IPS-18a (cell line): ENCODE results near the gene INSR.

Experiments used
- H3K27ac ChIP-seq: one replicate; pipeline ENCODE4 v1.5.1; 2013; ENCODE audit warnings: low read length
- H3K27me3 ChIP-seq: one replicate; pipeline ENCODE4 v1.6.1; 2013; ENCODE audit warnings: mild to moderate bottlenecking, low read length; ENCODE audit not compliant: control insufficient read depth, insufficient read depth
- H3K36me3 ChIP-seq: one replicate; pipeline ENCODE4 v1.6.1; 2013; ENCODE audit warnings: low read depth, low read length; ENCODE audit not compliant: control insufficient read depth
- H3K4me1 ChIP-seq: one replicate; pipeline ENCODE4 v1.6.1; 2013; ENCODE audit warnings: low read depth, low read length; ENCODE audit not compliant: control insufficient read depth
- H3K4me3 ChIP-seq: one replicate; pipeline ENCODE4 v1.5.1; 2013; ENCODE audit warnings: low read length
- H3K9ac ChIP-seq: one replicate; pipeline ENCODE4 v1.6.1; 2013; ENCODE audit warnings: mild to moderate bottlenecking, low read length, moderate library complexity
- H3K9me3 ChIP-seq: one replicate; pipeline ENCODE4 v1.6.1; 2013; ENCODE audit warnings: low read depth, low read length; ENCODE audit not compliant: control insufficient read depth

The INSR gene

DNA sequence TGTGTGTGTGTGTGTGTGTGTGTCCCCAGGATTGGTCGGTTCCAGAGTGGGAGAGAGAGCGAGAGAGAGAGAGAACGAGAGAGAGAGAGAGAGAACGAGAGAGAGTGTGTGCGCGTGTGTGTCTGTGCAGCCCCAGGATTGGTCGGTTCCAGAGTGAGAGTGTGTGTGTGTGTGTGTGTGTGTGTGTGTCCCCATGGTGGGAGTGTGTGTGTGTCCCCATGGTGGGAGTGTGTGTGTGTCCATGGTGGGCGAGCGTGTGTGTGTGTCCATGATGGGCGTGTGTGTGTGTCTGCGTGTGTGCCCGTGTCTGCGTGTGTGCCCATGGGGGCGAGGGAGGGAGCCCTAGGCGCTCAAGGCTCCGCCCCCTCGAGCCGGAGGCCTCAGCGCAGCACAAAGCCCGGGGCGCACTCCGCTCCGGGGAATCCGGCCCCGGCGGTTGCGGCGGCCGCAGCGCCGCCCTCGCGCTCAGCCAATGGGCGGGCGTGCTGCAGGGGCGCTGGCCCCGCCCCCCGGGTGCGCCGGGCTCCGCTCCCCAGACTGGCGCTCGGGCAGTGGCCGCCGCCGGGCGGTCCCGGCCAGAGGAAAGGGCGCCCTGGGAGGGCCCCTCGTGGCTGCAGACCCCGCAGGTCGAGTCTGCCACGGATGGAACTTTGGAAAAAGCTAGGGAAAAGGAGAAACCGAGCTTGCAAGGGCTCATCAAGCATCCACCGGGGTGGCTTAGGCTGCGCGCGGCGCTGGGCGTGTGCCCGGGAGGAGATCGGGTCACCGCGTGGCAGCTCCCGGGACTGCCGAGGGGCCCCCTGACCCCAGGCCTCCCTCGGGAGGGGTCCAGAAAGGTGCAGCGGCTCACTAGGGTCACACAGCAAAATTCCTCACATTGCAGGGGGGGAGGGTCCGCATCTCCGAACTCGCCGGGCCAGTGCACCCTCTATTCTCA is 96.2 kb downstream of the INSR start:
- no peaks in the 10 kb centered on the region for H3K36me3 ChIP-seq
- H3K9ac ChIP-seq: peak overlapping the region; percentile 76
- no peaks in the 10 kb centered on the region for H3K9me3 ChIP-seq
- no peaks in the 10 kb centered on the region for H3K27me3 ChIP-seq
- no peaks in the 10 kb centered on the region for H3K4me1 ChIP-seq
- H3K27ac ChIP-seq: peak overlapping the region; percentile 43
- peak overlapping the region; percentile 80 for H3K4me3 ChIP-seq

DNA sequence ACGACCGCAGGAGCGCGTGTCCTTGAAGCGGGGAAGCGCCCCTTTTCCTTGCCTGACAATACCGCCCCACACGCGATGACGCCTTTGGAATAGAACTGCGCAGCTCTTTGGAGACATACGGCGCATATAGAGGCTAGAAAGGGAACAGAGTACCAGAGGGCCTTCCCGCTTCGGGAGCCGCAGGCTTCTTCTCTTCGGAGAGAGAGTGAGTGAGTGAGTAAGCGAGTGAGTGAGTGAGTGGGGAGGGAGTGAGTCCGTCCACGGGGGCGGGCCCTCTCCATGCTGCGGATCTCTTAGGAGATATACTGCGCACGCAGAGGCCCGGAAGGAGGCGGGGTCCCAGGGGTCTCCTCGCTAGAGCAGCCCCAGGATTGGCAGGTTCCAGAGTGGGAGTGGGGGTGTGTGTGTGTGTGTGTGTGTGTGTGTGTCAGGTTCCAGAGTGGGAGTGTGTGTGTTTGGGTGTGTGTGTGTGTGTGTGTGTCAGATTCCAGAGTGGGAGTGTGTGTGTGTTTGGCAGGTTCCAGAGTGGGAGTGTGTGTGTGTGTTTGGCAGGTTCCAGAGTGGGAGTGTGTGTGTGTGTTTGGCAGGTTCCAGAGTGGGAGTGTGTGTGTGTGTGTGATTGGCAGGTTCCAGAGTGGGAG is 97.0 kb downstream of the INSR start:
- Histone ChIP-seq H3K27me3 (no peaks in the 10 kb centered on the region), H3K36me3 (no peaks in the 10 kb centered on the region), H3K9me3 (no peaks in the 10 kb centered on the region), H3K4me1 (no peaks in the 10 kb centered on the region), H3K9ac (no peak overlapping the region), H3K27ac (no peak overlapping the region), H3K4me3 (peak overlapping the region; percentile 49)

DNA sequence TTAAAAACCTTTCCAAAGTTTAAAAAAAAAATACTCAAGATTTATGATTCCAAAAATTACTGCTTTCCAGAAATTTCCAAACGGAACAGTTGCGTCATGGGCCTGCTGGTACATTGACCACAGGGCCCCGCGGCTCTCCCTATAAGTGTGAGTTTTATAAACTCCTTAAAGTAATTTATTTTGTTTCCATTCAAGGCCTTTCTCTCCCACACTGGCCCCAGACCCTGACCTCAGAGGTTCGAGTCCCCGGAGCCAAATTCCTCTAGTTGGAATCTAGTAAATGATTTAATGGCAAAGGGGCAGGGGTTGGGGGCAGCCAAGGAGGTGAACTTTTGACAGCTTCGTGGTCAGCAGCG is 97.5 kb downstream of the INSR start:
- Histone ChIP-seq H3K9me3 (no peaks in the 10 kb centered on the region), H3K36me3 (no peaks in the 10 kb centered on the region), H3K27ac (no peak overlapping the region), H3K27me3 (no peaks in the 10 kb centered on the region), H3K4me3 (peak overlapping the region; percentile 49), H3K4me1 (no peaks in the 10 kb centered on the region), H3K9ac (no peak overlapping the region)

DNA sequence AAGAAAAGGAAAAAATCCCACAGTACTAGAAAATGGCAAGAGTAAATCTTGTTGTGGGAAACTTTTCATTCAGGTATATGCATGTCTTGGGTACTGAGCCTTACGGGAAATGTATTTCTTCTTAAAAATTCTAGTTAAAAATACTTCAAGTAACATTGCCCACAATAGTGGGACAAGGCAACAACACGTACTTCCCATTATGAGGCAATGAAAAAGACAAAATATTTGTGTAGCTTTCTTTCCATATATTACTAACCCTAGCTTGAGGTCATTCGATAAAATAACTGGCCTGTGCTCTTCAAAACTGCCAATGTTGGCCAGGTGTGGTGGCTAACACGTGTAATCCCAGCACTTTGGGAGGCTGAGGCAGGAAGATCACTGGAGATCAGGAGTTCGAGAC is 99.2 kb downstream of the INSR start:
- H3K27ac ChIP-seq: no peak overlapping the region
- H3K36me3 ChIP-seq: no peaks in the 10 kb centered on the region
- H3K4me1 ChIP-seq: no peaks in the 10 kb centered on the region
- H3K4me3 ChIP-seq: no peak overlapping the region
- H3K9me3 ChIP-seq: no peaks in the 10 kb centered on the region
- H3K9ac ChIP-seq: no peak overlapping the region
- H3K27me3 ChIP-seq: no peaks in the 10 kb centered on the region

DNA sequence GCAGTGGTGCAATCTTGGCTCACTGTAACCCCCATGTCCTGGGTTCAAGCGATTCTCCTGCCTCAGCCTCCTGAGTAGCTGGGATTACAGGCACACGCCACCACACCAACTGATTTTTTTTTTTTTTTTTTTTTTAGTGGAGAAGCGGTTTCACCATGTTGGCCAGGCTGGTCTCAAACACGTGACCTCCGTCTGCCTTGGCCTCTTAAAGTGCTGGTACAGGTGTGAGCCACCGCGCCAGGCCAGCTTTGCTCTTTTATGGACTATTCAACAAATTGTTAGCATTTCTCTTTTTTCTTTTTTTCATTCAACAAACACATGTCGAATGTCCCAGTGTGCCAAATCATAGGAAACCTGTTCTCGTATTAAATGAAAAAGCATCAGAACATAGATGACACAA is 99.6 kb downstream of the INSR start:
- no peak overlapping the region for H3K4me3 ChIP-seq
- no peaks in the 10 kb centered on the region for H3K27me3 ChIP-seq
- H3K9ac ChIP-seq: no peak overlapping the region
- H3K27ac ChIP-seq: no peak overlapping the region
- no peaks in the 10 kb centered on the region for H3K4me1 ChIP-seq
- H3K36me3 ChIP-seq: no peaks in the 10 kb centered on the region
- no peaks in the 10 kb centered on the region for H3K9me3 ChIP-seq

DNA sequence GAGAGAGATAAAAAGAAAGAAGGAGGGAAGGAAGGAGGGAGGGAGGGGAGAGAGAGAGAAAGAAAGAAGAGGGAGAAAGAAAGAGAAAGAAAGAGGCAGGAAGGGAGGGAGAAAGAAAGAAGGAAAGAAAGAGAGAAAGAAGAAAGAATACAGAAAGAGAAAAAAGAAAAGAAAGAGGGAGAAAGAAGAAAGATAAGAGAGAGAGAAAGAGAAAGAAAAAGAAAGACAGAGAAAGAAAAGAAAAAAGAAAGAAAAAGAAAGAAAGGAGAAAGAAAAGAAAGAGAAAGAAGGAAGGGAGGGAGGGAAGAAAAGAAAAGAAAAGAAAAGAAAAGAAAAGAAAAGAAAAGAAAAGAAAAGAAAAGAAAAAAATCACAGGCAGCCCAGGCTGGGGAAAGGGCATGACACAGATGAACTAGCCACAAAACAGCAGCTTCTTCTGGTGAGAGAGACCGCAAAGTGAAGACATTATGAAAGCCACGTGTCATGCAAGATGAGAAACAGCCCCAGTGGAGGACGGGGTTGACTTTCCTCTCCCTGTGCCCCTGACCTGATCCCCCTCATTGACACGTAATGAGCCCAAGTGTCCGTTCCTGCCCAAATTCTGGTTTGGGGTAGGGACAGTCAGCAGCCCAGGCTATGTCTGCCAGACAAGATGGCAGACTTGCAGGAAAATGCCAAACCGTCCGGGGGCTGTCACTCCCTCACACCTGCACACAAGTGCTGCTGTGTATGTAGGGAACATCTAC is 102.1 kb downstream of the INSR start:
- Histone ChIP-seq H3K4me3 (no peak overlapping the region), H3K9ac (no peak overlapping the region), H3K9me3 (no peaks in the 10 kb centered on the region), H3K27me3 (no peaks in the 10 kb centered on the region), H3K27ac (no peak overlapping the region), H3K36me3 (no peaks in the 10 kb centered on the region), H3K4me1 (no peaks in the 10 kb centered on the region)

DNA sequence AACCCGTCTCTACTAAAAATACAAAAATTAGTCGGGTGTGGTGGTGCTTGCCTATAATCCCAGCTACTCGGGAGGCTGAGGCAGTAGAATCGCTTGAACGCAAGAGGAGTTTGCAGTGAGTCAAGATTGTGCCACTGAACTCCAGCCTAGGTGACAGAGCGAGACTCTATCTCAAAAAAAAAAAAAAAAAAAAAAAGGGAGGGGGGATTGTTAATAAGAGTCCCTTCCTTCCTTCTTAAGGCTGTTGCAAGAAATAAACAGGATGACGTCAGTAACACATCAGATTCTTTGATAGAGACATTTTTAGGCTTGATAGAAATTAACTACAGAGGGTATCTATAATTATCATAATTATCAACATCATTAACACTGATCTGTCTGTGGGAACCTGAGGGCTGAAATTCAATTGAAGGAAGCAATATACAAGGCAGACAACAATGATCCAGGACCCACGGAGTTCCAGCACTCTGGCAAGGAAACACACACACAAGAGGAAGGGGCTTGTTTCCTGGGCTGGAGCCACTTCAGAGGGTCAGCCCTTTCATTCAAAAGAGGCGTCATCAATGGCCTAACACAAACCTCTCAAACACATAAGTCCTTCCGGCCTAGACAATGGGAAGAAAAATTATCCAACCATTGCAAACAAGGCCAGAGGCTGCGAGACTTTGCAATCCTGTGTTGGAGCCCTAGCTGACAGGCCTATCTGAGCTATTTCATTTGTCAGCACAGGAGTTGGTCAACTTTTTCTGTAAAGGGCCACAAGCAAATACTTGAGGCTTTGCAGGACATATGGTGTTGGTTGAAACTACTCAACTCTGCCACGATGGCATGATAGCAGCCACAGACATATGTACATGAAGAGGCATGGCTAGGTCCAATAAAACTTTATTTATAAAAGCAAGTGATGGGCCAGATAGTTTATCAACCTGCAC is 105.2 kb downstream of the INSR start:
- Histone ChIP-seq H3K9ac (no peak overlapping the region), H3K4me1 (no peaks in the 10 kb centered on the region)

DNA sequence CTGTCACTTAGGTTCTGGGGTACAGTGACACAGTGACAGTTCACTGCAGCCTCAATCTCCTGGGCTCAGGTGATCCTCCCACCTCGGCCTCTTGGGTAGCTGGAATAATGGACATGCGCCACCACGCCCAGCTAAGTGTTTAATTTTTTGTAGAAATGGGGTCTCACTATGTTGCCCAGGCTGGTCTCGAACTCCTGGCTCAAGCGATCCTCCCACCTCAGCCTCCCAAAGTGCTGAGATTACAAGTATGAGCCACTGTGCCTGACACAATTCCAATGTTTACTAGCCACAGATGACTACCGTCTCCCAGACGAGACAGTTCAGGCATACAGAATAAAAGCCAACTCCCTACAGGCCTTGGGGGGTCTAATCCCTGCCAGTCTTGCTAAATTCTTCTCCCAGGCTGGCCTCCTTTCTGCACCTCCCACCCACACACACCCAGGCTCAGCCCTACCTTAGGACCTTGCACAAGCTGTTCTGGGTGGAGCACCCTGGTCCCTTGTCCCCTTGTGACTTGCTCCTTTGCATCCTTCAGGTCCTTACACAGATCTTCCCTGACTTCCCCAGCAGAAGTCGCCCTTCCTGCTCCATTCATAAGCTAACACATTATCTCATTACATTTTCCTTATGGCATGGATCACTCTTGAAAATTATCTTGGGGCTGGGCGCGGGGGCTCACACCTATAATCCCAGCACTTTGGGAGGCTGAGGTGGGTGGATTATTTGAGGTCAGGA is 106.4 kb downstream of the INSR start:
- Histone ChIP-seq H3K4me3 (no peak overlapping the region), H3K9me3 (no peaks in the 10 kb centered on the region), H3K27me3 (no peaks in the 10 kb centered on the region), H3K4me1 (no peaks in the 10 kb centered on the region), H3K27ac (no peak overlapping the region), H3K36me3 (no peaks in the 10 kb centered on the region), H3K9ac (no peak overlapping the region)

More for the DNA sequence above, 105.2 kb downstream of the INSR start:
- H3K9me3 ChIP-seq: no peaks in the 10 kb centered on the region
- H3K4me3 ChIP-seq: no peak overlapping the region
- no peaks in the 10 kb centered on the region for H3K27me3 ChIP-seq
- no peaks in the 10 kb centered on the region for H3K36me3 ChIP-seq
- H3K27ac ChIP-seq: no peak overlapping the region

DNA sequence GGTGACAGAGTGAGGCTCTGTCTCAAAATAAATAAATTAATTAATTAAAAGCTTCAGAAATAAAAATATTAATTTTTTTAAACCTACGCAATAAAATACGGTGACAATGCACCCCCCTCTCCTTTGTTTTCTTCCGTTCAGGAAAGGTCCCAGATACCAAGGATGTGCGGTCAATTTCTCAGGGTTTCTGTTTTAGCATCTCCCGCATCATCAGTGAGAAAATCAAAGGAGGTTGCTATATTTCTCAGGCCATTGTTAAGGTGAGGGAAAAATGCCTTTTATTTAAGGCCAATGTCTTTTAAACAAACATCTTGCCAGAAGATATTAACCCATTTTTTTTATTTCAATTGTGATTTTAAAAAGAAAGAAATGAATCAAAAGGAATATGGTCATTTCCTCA is 111.7 kb downstream of the INSR start:
- H3K4me1 ChIP-seq: no peaks in the 10 kb centered on the region

DNA sequence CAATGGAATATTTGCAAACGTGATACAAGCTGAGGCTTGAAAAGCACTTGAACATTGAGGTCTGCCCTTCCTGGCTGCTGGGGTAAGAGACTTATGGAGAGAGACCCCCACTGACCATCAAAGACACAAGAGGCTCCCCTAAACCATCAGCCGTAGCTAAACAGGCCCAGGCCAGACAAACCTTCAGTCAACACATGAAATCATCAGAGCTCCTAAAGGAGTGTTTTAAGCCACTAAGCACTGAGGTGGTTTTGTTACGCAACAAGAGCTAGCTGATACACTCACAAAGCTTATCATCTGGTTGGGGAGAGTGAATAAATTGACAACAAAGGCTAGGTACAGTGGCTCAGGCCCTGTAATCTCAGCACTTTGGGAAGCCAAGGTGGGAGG is 114.3 kb downstream of the INSR start:
- Histone ChIP-seq H3K9me3 (no peaks in the 10 kb centered on the region), H3K36me3 (no peaks in the 10 kb centered on the region), H3K27ac (no peak overlapping the region), H3K4me1 (no peaks in the 10 kb centered on the region), H3K4me3 (no peak overlapping the region), H3K27me3 (no peaks in the 10 kb centered on the region), H3K9ac (no peak overlapping the region)

More for the DNA sequence above, 111.7 kb downstream of the INSR start:
- Histone ChIP-seq H3K27ac (no peak overlapping the region), H3K27me3 (no peaks in the 10 kb centered on the region), H3K9ac (no peak overlapping the region), H3K9me3 (no peaks in the 10 kb centered on the region), H3K4me3 (no peak overlapping the region), H3K36me3 (no peaks in the 10 kb centered on the region)
